ENCODE results near the gene NEU2.
"Not testable (repeated sequence)": the region's sequence is repeated elsewhere in the genome, so short reads cannot be mapped to it uniquely, and the experiment has no call there.

Gene NEU2

GRCh38 chr2:233034091-233034882 lies 1.8 kb downstream of the NEU2 start:
- no peak for DNase-seq (ENCODE audit: low read depth in 2 of 2)

- no peak for DNase-seq (ENCODE audit: low read depth in 2 of 2)
These were observed 3.1 kb downstream of the NEU2 start for GRCh38 chr2:233035426-233036161.

GRCh38 chr2:233036162-233036838 lies 3.8 kb downstream of the NEU2 start:
- DNase-seq (ENCODE audit: low read depth in 2 of 2) = no peak

- DNase-seq (ENCODE audit: low read depth in 2 of 2) = no peak
These were observed 4.6 kb downstream of the NEU2 start for GRCh38 chr2:233037078-233037477.

GRCh38 chr2:233039212-233039845 lies 6.9 kb downstream of the NEU2 start:
- DNase-seq (ENCODE audit: low read depth in 2 of 2) = no peak

- no peak for DNase-seq (ENCODE audit: low read depth in 2 of 2)
These were observed 7.5 kb downstream of the NEU2 start for GRCh38 chr2:233039846-233040530.

- no peak for DNase-seq (ENCODE audit: low read depth in 2 of 2)
These were observed 8.1 kb downstream of the NEU2 start for GRCh38 chr2:233040571-233040970.

GRCh38 chr2:233041722-233042323 lies 9.4 kb downstream of the NEU2 start:
- no peak for DNase-seq (ENCODE audit: low read depth in 2 of 2)

GRCh38 chr2:233042549-233042948 lies 10.1 kb downstream of the NEU2 start:
- DNase-seq (ENCODE audit: low read depth in 2 of 2) = no peak

GRCh38 chr2:233044974-233045605 lies 12.6 kb downstream of the NEU2 start:
- no peak for DNase-seq (ENCODE audit: low read depth in 2 of 2)

GRCh38 chr2:233047206-233047605 lies 14.7 kb downstream of the NEU2 start:
- DNase-seq (ENCODE audit: low read depth in 2 of 2) = no peak

- DNase-seq (ENCODE audit: low read depth in 2 of 2) = no peak
These were observed 15.2 kb downstream of the NEU2 start for GRCh38 chr2:233047667-233048066.

GRCh38 chr2:233048569-233049193 lies 16.2 kb downstream of the NEU2 start:
- DNase-seq (ENCODE audit: low read depth in 2 of 2) = no peak

- no peak for DNase-seq (ENCODE audit: low read depth in 2 of 2)
These were observed 16.8 kb downstream of the NEU2 start for GRCh38 chr2:233049194-233049761.

GRCh38 chr2:233051241-233052149 lies 19.0 kb downstream of the NEU2 start:
- no peak for DNase-seq (ENCODE audit: low read depth in 2 of 2)

- DNase-seq (ENCODE audit: low read depth in 2 of 2) = not testable (repeated sequence)
These were observed 20.0 kb downstream of the NEU2 start for GRCh38 chr2:233052517-233052916.

GRCh38 chr2:233053928-233054784 lies 21.7 kb downstream of the NEU2 start:
- peak; percentile 71 to 72 for DNase-seq (ENCODE audit: low read depth in 2 of 2)

GRCh38 chr2:233055362-233055761 lies 22.9 kb downstream of the NEU2 start:
- no peak for DNase-seq (ENCODE audit: low read depth in 2 of 2)

All from stimulated activated CD8-positive, alpha-beta memory T cell treated with anti-CD3 and anti-CD28 coated beads, Interleukin-2, amount 100 ng/mL, for 48 hours (primary cell).